OCI-LY1 (cell line): ENCODE results near the gene HM13.

Source experiments
- H2AFZ ChIP-seq: fragments of 200-600 bp; sonication (generic), shearing (Covaris generic); 2 replicates; pipeline ENCODE4 v1.6.0; 2014; ENCODE audit warnings: antibody characterized with exemption, mild to moderate bottlenecking, low read length
- H3F3A ChIP-seq: fragments of 200-600 bp; sonication (generic), shearing (Covaris generic); 2 replicates; pipeline ENCODE4 v1.6.0; 2014; ENCODE audit warnings: mild to moderate bottlenecking, antibody characterized with exemption, low read length, moderate library complexity; ENCODE audit not compliant: insufficient read depth
- H3K27ac ChIP-seq: fragments of 200-600 bp; sonication (generic); 2 replicates; pipeline ENCODE4 v1.5.1; 2014; ENCODE audit warnings: low read length, mixed run types, mild to moderate bottlenecking, low read depth; ENCODE audit not compliant: poor library complexity, severe bottlenecking
- H3K27me3 ChIP-seq: fragments of 200-600 bp; sonication (generic); 2 replicates; pipeline ENCODE4 v1.6.0; 2014; ENCODE audit warnings: antibody characterized with exemption, mild to moderate bottlenecking, low read length, moderate library complexity; ENCODE audit not compliant: insufficient read depth
- H3K36me3 ChIP-seq: fragments of 200-600 bp; sonication (generic); 2 replicates; pipeline ENCODE4 v1.6.1; 2014; ENCODE audit warnings: mild to moderate bottlenecking, antibody characterized with exemption, low read length, moderate library complexity, mixed read lengths; ENCODE audit not compliant: insufficient read depth
- H3K4me1 ChIP-seq: fragments of 200-600 bp; sonication (generic); 2 replicates; pipeline ENCODE4 v1.5.1; 2014; ENCODE audit warnings: mild to moderate bottlenecking, low read length, moderate library complexity; ENCODE audit not compliant: insufficient read depth, severe bottlenecking
- H3K4me2 ChIP-seq: fragments of 200-600 bp; sonication (generic), shearing (Covaris generic); 2 replicates; pipeline ENCODE4 v1.6.1; 2014; ENCODE audit warnings: low read length
- H3K4me3 ChIP-seq: fragments of 200-600 bp; sonication (generic); 2 replicates; pipeline ENCODE4 v1.5.1; 2014; ENCODE audit warnings: low read length, low read depth, mild to moderate bottlenecking, mixed read lengths; ENCODE audit not compliant: poor library complexity, severe bottlenecking
- H3K79me2 ChIP-seq: fragments of 200-600 bp; shearing (Covaris generic); 2 replicates; pipeline ENCODE4 v1.6.1; 2016; ENCODE audit warnings: mixed run types, low read length, mixed read lengths; ENCODE audit not compliant: insufficient read depth
- H3K9ac ChIP-seq: fragments of 200-600 bp; sonication (generic), shearing (Covaris generic); 2 replicates; pipeline ENCODE4 v1.6.1; 2014; ENCODE audit warnings: mild to moderate bottlenecking, low read length, mixed read lengths
- H3K9me2 ChIP-seq: fragments of 200-600 bp; sonication (generic), shearing (Covaris generic); 2 replicates; pipeline ENCODE4 v1.6.1; 2014; ENCODE audit warnings: low read depth, mild to moderate bottlenecking, low read length, mixed read lengths
- H3K9me3 ChIP-seq: fragments of 200-600 bp; shearing (Covaris generic); 2 replicates; pipeline ENCODE4 v1.6.1; 2014; ENCODE audit warnings: low read length, mixed read lengths
- H4K20me1 ChIP-seq: fragments of 200-600 bp; sonication (generic), shearing (Covaris generic); 2 replicates; pipeline ENCODE4 v1.6.0; 2016; ENCODE audit warnings: mild to moderate bottlenecking, low read length; ENCODE audit not compliant: insufficient read depth
- CTCF ChIP-seq: fragments of 200-600 bp; sonication (generic), shearing (Covaris generic); IDR thresholded peaks from 2 replicates; pipeline ENCODE4 v1.5.1; 2017; ENCODE audit warnings: mild to moderate bottlenecking, antibody characterized with exemption, low read length, moderate library complexity, mixed read lengths
- EZH2 ChIP-seq: fragments of 200-600 bp; sonication (generic), shearing (Covaris generic); IDR thresholded peaks from 2 replicates; pipeline ENCODE4 v1.8.0; 2017; ENCODE audit warnings: borderline replicate concordance, mixed run types, mild to moderate bottlenecking, antibody characterized with exemption, low read length, moderate library complexity, mixed read lengths

The HM13 gene

GRCh38 chr20:31594002-31594557, 79.8 kb downstream of the HM13 start:
- Histone ChIP-seq H3K36me3 (no peaks in the 10 kb centered on the region), H3K9ac (no peak overlapping the region), H3K9me2 (no peaks in the 10 kb centered on the region), H3K4me2 (no peak overlapping the region), H3K27ac (no peak overlapping the region), H4K20me1 (no peaks in the 10 kb centered on the region), H3K27me3 (no peaks in the 10 kb centered on the region), H3F3A (no peaks in the 10 kb centered on the region; the same call in 1 of the 2 replicates), H3K79me2 (no peaks in the 10 kb centered on the region), H2AFZ (no peak overlapping the region), H3K9me3 (no peaks in the 10 kb centered on the region), H3K4me1 (peaks cover 7% of the 10 kb centered on the region), H3K4me3 (no peak overlapping the region)
- no peak for TF ChIP-seq EZH2
- TF ChIP-seq CTCF, result no peak

- H3K9me2 ChIP-seq, result no peaks in the 10 kb centered on the region
- peaks cover 7% of the 10 kb centered on the region for H3K4me1 ChIP-seq
- no peaks in the 10 kb centered on the region for H4K20me1 ChIP-seq
- no peaks in the 10 kb centered on the region for H3K36me3 ChIP-seq
- no peaks in the 10 kb centered on the region for H3K27me3 ChIP-seq
- no peak overlapping the region for H2AFZ ChIP-seq
- H3K4me3 ChIP-seq, result no peak overlapping the region
- H3K9ac ChIP-seq, result no peak overlapping the region
- H3K27ac ChIP-seq, result no peak overlapping the region
- no peaks in the 10 kb centered on the region for H3K9me3 ChIP-seq
- no peaks in the 10 kb centered on the region; the same call in 1 of the 2 replicates for H3F3A ChIP-seq
- no peak overlapping the region for H3K4me2 ChIP-seq
- TF ChIP-seq EZH2 (no peak), CTCF (no peak)
- H3K79me2 ChIP-seq, result no peaks in the 10 kb centered on the region
Measured at GRCh38 chr20:31594558-31595379, 80.5 kb downstream of the HM13 start.

- no peaks in the 10 kb centered on the region for H3K36me3 ChIP-seq
Measured at GRCh38 chr20:31595380-31595653, 81.1 kb downstream of the HM13 start.

More at GRCh38 chr20:31595380-31595653, 81.1 kb downstream of the HM13 start:
- H3K9ac ChIP-seq, result no peak overlapping the region
- H4K20me1 ChIP-seq, result no peaks in the 10 kb centered on the region
- H3K27me3 ChIP-seq, result no peaks in the 10 kb centered on the region
- H3K79me2 ChIP-seq, result no peaks in the 10 kb centered on the region
- no peaks in the 10 kb centered on the region for H3K9me3 ChIP-seq
- H3K4me2 ChIP-seq, result no peak overlapping the region
- H3F3A ChIP-seq, result no peaks in the 10 kb centered on the region; the same call in 1 of the 2 replicates
- no peak overlapping the region for H2AFZ ChIP-seq
- no peaks in the 10 kb centered on the region for H3K9me2 ChIP-seq
- TF ChIP-seq CTCF (no peak), EZH2 (no peak)
- no peak overlapping the region for H3K4me3 ChIP-seq
- no peak overlapping the region for H3K27ac ChIP-seq
- peaks cover 7% of the 10 kb centered on the region for H3K4me1 ChIP-seq
